CMK (cell line): ENCODE measurements around the gene UBE3D.
"Not testable (repeated sequence)": the region's sequence is repeated elsewhere in the genome, so short reads cannot be mapped to it uniquely, and the experiment has no call there.

Experiments used
- DNase-seq: peaks from one replicate; pipeline ENCODE4 v3.0.0-alpha.2; 2010; ENCODE audit warnings: low read depth

Gene UBE3D

GRCh38 chr6:82870582-82871172 lies 195.0 kb downstream of the UBE3D start:
- no peak for DNase-seq

- no peak for DNase-seq
Measured at GRCh38 chr6:82869493-82869892, 196.1 kb downstream of the UBE3D start.

GRCh38 chr6:82867946-82868345 lies 197.7 kb downstream of the UBE3D start:
- no peak for DNase-seq

- DNase-seq: no peak
Measured at GRCh38 chr6:82866446-82866845, 199.2 kb downstream of the UBE3D start.

- no peak for DNase-seq
Measured at GRCh38 chr6:82865461-82865860, 200.2 kb downstream of the UBE3D start.

GRCh38 chr6:82863781-82864180 lies 201.9 kb downstream of the UBE3D start:
- no peak for DNase-seq

GRCh38 chr6:82862543-82862942 lies 203.1 kb downstream of the UBE3D start:
- DNase-seq: no peak

GRCh38 chr6:82861121-82861520 lies 204.5 kb downstream of the UBE3D start:
- no peak for DNase-seq

GRCh38 chr6:82856077-82856476 lies 209.6 kb downstream of the UBE3D start:
- not testable (repeated sequence) for DNase-seq

- DNase-seq: not testable (repeated sequence)
Measured at GRCh38 chr6:82852904-82853303, 212.7 kb downstream of the UBE3D start.

- no peak for DNase-seq
Measured at GRCh38 chr6:82843291-82843885, 222.3 kb downstream of the UBE3D start.

GRCh38 chr6:82842721-82843120 lies 222.9 kb downstream of the UBE3D start:
- no peak for DNase-seq
